IMR-90 (cell line): ENCODE results near the gene AP1M2. TPM values are rescaled to one million over a fixed set of nuclear protein-coding genes. Genes with fewer than 3 reads are reported as not detected.

Source experiments
- ATAC-seq: fragments of 200-7000 bp; cut with Tn5 transposase; 2 replicates; pipeline ENCODE4 v1.9.1; 2020; ENCODE audit warnings: low read depth, mild to moderate bottlenecking, moderate library complexity
- BruUV-seq: library from RNA; stranded (reverse); fragments of 400-500 nt; replicated peaks from 2 replicates; lab custom pipeline; 2021; lab: Mats Ljungman, UMichigan
- CTCF ChIA-PET: fragments of 300-600 bp; formaldehyde crosslinking; extraction: SDS; loops from one replicate; lab custom pipeline; 2021; ENCODE audit warnings: antibody characterized with exemption; lab: Yijun Ruan, JAX
- POLR2A ChIA-PET: fragments of 300-600 bp; sonication (Branson Sonifier 250); formaldehyde crosslinking; loops from one replicate; lab custom pipeline; 2022; ENCODE audit warnings: antibody characterized with exemption; ENCODE audit not compliant: unreplicated experiment; lab: Charles Lee
- DNase-seq: peaks from one replicate; pipeline ENCODE4 v3.0.0; 2013
- H2AFZ ChIP-seq: replicated peaks from 2 replicates; pipeline ENCODE3; 2013; ENCODE audit warnings: low read length, mild to moderate bottlenecking; ENCODE audit not compliant: poor library complexity
- H2AK5ac ChIP-seq: 2 replicates; pipeline ENCODE4 v1.6.1; 2013; ENCODE audit warnings: low read depth, low read length, inconsistent platforms
- H2AK9ac ChIP-seq: replicated peaks from 2 replicates; pipeline ENCODE3; 2013; ENCODE audit warnings: mild to moderate bottlenecking, low read depth, low read length, moderate library complexity; ENCODE audit not compliant: poor library complexity
- H2BK120ac ChIP-seq: 2 replicates; pipeline ENCODE4 v1.6.1; 2013; ENCODE audit warnings: low read depth, low read length, inconsistent platforms
- H2BK15ac ChIP-seq: 3 replicates; pipeline ENCODE4 v1.6.1; 2013; ENCODE audit warnings: low read depth, low read length, inconsistent platforms
- H2BK20ac ChIP-seq: 2 replicates; pipeline ENCODE4 v1.6.1; 2013; ENCODE audit warnings: low read depth, mild to moderate bottlenecking, inconsistent platforms, low read length, moderate library complexity
- H2BK5ac ChIP-seq: 2 replicates; pipeline ENCODE4 v1.6.1; 2013; ENCODE audit warnings: mild to moderate bottlenecking, low read depth, low read length, inconsistent platforms; ENCODE audit not compliant: poor library complexity, severe bottlenecking
- H3K14ac ChIP-seq: replicated peaks from 2 replicates; pipeline ENCODE4 v1.6.1; 2013; ENCODE audit warnings: low read depth, low read length, inconsistent platforms
- H3K18ac ChIP-seq: 2 replicates; pipeline ENCODE4 v1.6.1; 2013; ENCODE audit warnings: low read depth, low read length, control low read depth
- H3K23ac ChIP-seq: 2 replicates; pipeline ENCODE4 v1.6.1; 2013; ENCODE audit warnings: low read depth, low read length, inconsistent platforms
- H3K27ac ChIP-seq: 2 replicates; pipeline ENCODE4 v1.5.1; 2013; ENCODE audit warnings: mild to moderate bottlenecking, control low read depth, low read length; ENCODE audit not compliant: insufficient read depth
- H3K27me3 ChIP-seq: 2 replicates; pipeline ENCODE4 v1.6.1; 2013; ENCODE audit warnings: low read length; ENCODE audit not compliant: control insufficient read depth, insufficient read depth
- H3K36me3 ChIP-seq: 2 replicates; pipeline ENCODE4 v1.6.1; 2013; ENCODE audit warnings: low read length, mixed read lengths; ENCODE audit not compliant: control insufficient read depth, insufficient read depth
- H3K4ac ChIP-seq: 2 replicates; pipeline ENCODE4 v1.6.1; 2013; ENCODE audit warnings: low read depth, low read length, inconsistent platforms
- H3K4me1 ChIP-seq: 2 replicates; pipeline ENCODE4 v1.6.1; 2013; ENCODE audit warnings: low read length, mixed read lengths; ENCODE audit not compliant: control insufficient read depth, insufficient read depth
- H3K4me2 ChIP-seq: 2 replicates; pipeline ENCODE4 v1.6.1; 2013; ENCODE audit warnings: low read depth, mild to moderate bottlenecking, control low read depth, low read length, moderate library complexity
- H3K4me3 ChIP-seq: 2 replicates; pipeline ENCODE4 v1.5.1; 2013; ENCODE audit warnings: low read depth, mild to moderate bottlenecking, control low read depth, low read length, moderate library complexity; ENCODE audit not compliant: insufficient read depth
- H3K56ac ChIP-seq: 2 replicates; pipeline ENCODE4 v1.6.1; 2013; ENCODE audit warnings: low read length, inconsistent platforms; ENCODE audit not compliant: insufficient read depth; ENCODE audit errors: extremely low read depth
- H3K79me1 ChIP-seq, 2 experiments: 2 replicates each; pipeline ENCODE4 v1.6.1; 2013; ENCODE audit warnings: low read length in 2 of 2, inconsistent platforms in 1 of 2, low read depth in 1 of 2
- H3K9ac ChIP-seq: 2 replicates; pipeline ENCODE4 v1.6.1; 2013; ENCODE audit warnings: low read depth, low read length, control low read depth
- H3K9me1 ChIP-seq: 2 replicates; pipeline ENCODE4 v1.6.1; 2013; ENCODE audit warnings: low read length, inconsistent platforms; ENCODE audit not compliant: insufficient read depth
- H3K9me3 ChIP-seq: 2 replicates; pipeline ENCODE4 v1.6.1; 2013; ENCODE audit warnings: low read length; ENCODE audit not compliant: control insufficient read depth, insufficient read depth
- H4K20me1 ChIP-seq: 2 replicates; pipeline ENCODE4 v1.6.1; 2013; ENCODE audit warnings: low read length, inconsistent platforms; ENCODE audit not compliant: insufficient read depth
- H4K5ac ChIP-seq: 2 replicates; pipeline ENCODE4 v1.6.1; 2013; ENCODE audit warnings: mild to moderate bottlenecking, low read depth, low read length, control low read depth
- H4K8ac ChIP-seq, 2 experiments: 2 replicates each; pipeline ENCODE4 v1.6.1; 2013; ENCODE audit warnings: low read depth in 2 of 2, low read length in 2 of 2, control low read depth in 1 of 2, inconsistent platforms in 1 of 2
- H4K91ac ChIP-seq: 2 replicates; pipeline ENCODE4 v1.6.1; 2013; ENCODE audit warnings: low read depth, low read length, inconsistent platforms; ENCODE audit not compliant: insufficient read depth
- BHLHE40 ChIP-seq: fragments of 150-350 bp; IDR thresholded peaks from 2 replicates; pipeline ENCODE4 v1.6.1; 2016; ENCODE audit warnings: mild to moderate bottlenecking, low read depth, low read length
- CEBPB ChIP-seq: IDR thresholded peaks from 2 replicates; pipeline ENCODE4 v1.6.1; 2012; ENCODE audit warnings: low read depth, low read length, improper control_type of control experiment
- CHD1 ChIP-seq: IDR thresholded peaks from 2 replicates; pipeline ENCODE4 v1.6.1; 2012; ENCODE audit warnings: low read depth, low read length, improper control_type of control experiment
- ELK1 ChIP-seq: fragments of 150-350 bp; IDR thresholded peaks from 2 replicates; pipeline ENCODE4 v1.6.1; 2016; ENCODE audit warnings: low read depth, mild to moderate bottlenecking, low read length, moderate library complexity, borderline replicate concordance
- FOS ChIP-seq: fragments of 150-350 bp; IDR thresholded peaks from 2 replicates; pipeline ENCODE4 v1.6.1; 2016; ENCODE audit warnings: low read depth, low read length
- MAFK ChIP-seq: IDR thresholded peaks from 2 replicates; pipeline ENCODE4 v1.6.1; 2012; ENCODE audit warnings: low read depth, low read length, improper control_type of control experiment
- MAZ ChIP-seq: IDR thresholded peaks from 2 replicates; pipeline ENCODE4 v1.6.1; 2012; ENCODE audit warnings: low read depth, mild to moderate bottlenecking, low read length, improper control_type of control experiment, moderate library complexity, borderline replicate concordance
- MXI1 ChIP-seq: IDR thresholded peaks from 2 replicates; pipeline ENCODE4 v1.6.1; 2012; ENCODE audit warnings: low read depth, mild to moderate bottlenecking, low read length, moderate library complexity, borderline replicate concordance
- NFE2L2 ChIP-seq: fragments of 150-350 bp; IDR thresholded peaks from 2 replicates; pipeline ENCODE4 v1.6.1; 2016; ENCODE audit warnings: low read depth, mild to moderate bottlenecking, low read length
- POLR2A ChIP-seq: IDR thresholded peaks from 2 replicates; pipeline ENCODE4 v1.6.1; 2012; ENCODE audit warnings: mild to moderate bottlenecking, low read depth, low read length
- RAD21 ChIP-seq: IDR thresholded peaks from 2 replicates; pipeline ENCODE4 v1.6.1; 2012; ENCODE audit warnings: low read length, improper control_type of control experiment
- RFX5 ChIP-seq: IDR thresholded peaks from 2 replicates; pipeline ENCODE4 v1.8.0; 2012; ENCODE audit warnings: low read depth, mild to moderate bottlenecking, low read length, moderate library complexity
- SMC3 ChIP-seq: fragments of 150-350 bp; IDR thresholded peaks from 2 replicates; pipeline ENCODE4 v1.6.1; 2016; ENCODE audit warnings: low read depth, mild to moderate bottlenecking, antibody characterized with exemption, low read length, moderate library complexity
- WGBS, 2 experiments: methylation state at CpG; one replicate each; pipeline versions ENCODE4 v1.1.5 to v1.1.7; 2013; ENCODE audit warnings: missing lambda C conversion rate in 2 of 2; ENCODE audit not compliant: insufficient read length in 1 of 2; ENCODE audit errors: extremely low coverage in 2 of 2; 5-methylcytosine and 5-hydroxymethylcytosine counted together
- dilution Hi-C: fragments of 300-500 bp; cut with HindIII; formaldehyde crosslinking; loops from one replicate; pipeline ENCODE4 v1.14.3; 2018; ENCODE audit warnings: low sequenced_read_pairs; ENCODE audit not compliant: unreplicated experiment
- in situ Hi-C: fragments of 300-500 bp; cut with MboI; formaldehyde crosslinking; loops from 3 replicates; pipeline ENCODE4 v1.14.3; 2019; ENCODE audit warnings: low sequenced_read_pairs, inconsistent platforms, mixed read lengths
- intact Hi-C: fragments of 100-400 bp; cut with micrococcal nuclease; formaldehyde crosslinking; loops from 2 replicates; pipeline ENCODE4 v1.10.0; 2022
- polyA plus RNA-seq, 3 experiments: library from polyadenylated mRNA; depleted of rRNA; stranded (reverse); fragments of >200 nt; gene quantifications; 2 replicates each; pipeline ENCODE4 v1.2.3, GENCODE V29; 2012; ENCODE audit warnings: low replicate concordance in 1 of 3
- total RNA-seq: library from RNA; depleted of rRNA; stranded (reverse); fragments of >200 nt; gene quantifications from 2 replicates; pipeline ENCODE4 v1.2.3, GENCODE V29; 2012
- TF ChIP-seq, protein P1 (sequence below): fragments of 150-350 bp; IDR thresholded peaks from 2 replicates; pipeline ENCODE4 v1.6.1; 2017; ENCODE audit warnings: mild to moderate bottlenecking, antibody characterized with exemption, low read length, low read depth

The AP1M2 gene
- total and polyA plus RNA-seq, 2 of the 4 experiments (the other 2 are of a cell fraction), result 0.17 TPM; not detected in 1

DNA sequence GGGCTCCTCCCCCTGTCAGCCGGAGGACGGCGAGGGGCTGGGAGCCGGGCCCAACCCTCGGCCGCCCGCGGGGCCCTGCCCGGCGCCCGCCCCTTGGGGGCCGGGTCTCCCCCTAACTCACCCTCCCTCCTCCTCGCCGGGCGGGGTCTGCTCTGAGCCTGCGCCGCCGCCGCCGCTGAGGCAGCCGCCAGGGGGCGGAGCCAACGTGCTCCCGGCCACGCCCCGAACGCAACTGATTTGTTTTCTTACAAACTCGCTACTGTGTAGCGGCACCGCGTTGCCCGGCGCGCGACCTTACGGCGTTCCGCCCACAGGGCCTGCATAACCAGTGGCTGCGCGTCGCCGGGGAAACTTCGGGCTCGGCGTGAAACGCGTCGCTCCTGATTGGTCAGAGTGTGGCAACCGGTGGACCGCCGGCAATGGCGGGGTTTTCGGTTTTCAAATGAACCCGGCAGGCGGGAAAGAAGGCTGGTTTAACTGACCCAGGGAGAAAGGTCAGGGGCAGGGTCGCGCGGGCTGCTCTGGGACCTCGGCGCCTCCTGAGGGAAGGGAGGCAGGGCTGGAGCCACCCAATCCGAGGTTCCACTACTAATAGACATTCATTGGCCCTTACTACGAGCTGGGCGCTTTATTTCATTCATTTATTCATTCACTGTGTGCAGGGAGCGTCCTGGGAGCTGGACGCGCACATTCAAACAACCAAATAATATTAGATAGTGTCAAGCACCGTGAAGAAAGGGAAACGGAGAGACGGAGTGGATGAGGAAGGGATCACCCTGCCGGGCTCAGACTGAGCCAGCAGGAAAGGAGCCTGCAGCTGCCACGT is 18.1 kb downstream of the AP1M2 start, which contains the start of gene CDKN2D:
TSS of gene CDKN2D (minus strand) at position 154 of the 826 bp plus-strand sequence. CDS start 326 bp downstream, outside the sequence.
- dilution Hi-C loops, result no loop called here
- ATAC-seq, result peak; percentile 86
- Histone ChIP-seq H2AFZ (peak within 1 kb of the TSS; percentile 96), H4K5ac (no peak within 1 kb of the TSS), H3K4me1 (peaks cover 2% of the 10 kb centered on the region), H3K4me2 (peak within 1 kb of the TSS; percentile 87), H3K4ac (peak within 1 kb of the TSS; percentile 84), H4K91ac (peak within 1 kb of the TSS; percentile 79), H2BK15ac (peak within 1 kb of the TSS; percentile 50; the same call in 2 of the 3 replicates), H3K36me3 (no peaks in the 10 kb centered on the region), H2AK5ac (peak within 1 kb of the TSS; percentile 83), H3K14ac (peak within 1 kb of the TSS; percentile 93), H3K9ac (peak within 1 kb of the TSS; percentile 55), H3K18ac (no peak within 1 kb of the TSS), H3K9me1 (0 out of 2 replicates have a peak, but pooled peaks cover 4% of the 10 kb centered on the region), H3K27me3 (no peaks in the 10 kb centered on the region), H2BK120ac (peak within 1 kb of the TSS; percentile 66), H3K79me1 (peaks cover 22 to 41% of the 10 kb centered on the region in 2 experiments), H2AK9ac (peak within 1 kb of the TSS; percentile 93), H3K23ac (peak within 1 kb of the TSS; percentile 48; the same call in 1 of the 2 replicates), H2BK20ac (no peak within 1 kb of the TSS), H2BK5ac (peak within 1 kb of the TSS; percentile 4), H4K8ac (peak within 1 kb of the TSS; percentile 79 to 93; a peak in 3 of 4 replicates), H3K56ac (peak within 1 kb of the TSS; percentile 86), H4K20me1 (no peaks in the 10 kb centered on the region), H3K9me3 (no peaks in the 10 kb centered on the region), H3K27ac (peak within 1 kb of the TSS; percentile 22; the same call in 1 of the 2 replicates), H3K4me3 (peak within 1 kb of the TSS; percentile 70)
- 0% methylated on average over 16 of the region's 71 CpGs; no CpG with 5 or more reads in 1 of the 2 experiments for WGBS, 2 experiments
- in situ Hi-C loops, result no loop called here
- no TSS peak for BruUV-seq
- ChIA-PET POLR2A (interaction anchor here (0.6 kb wide), 1 partner anchor 89 kb away, joined by 3 read pairs; no protein-coding TSS in a partner anchor), CTCF (no interaction called here)
- DNase-seq, result peak; percentile 99
- intact Hi-C loops, result no loop called here
- TF ChIP-seq RAD21 (no peak), BHLHE40 (0 out of 2 replicates have a peak, but pooled peaks have one; percentile 37), FOS (peak; percentile 22; the same call in 1 of the 2 replicates), MAFK (no peak), CEBPB (peak; percentile 56; the same call in 1 of the 2 replicates), SMC3 (no peak), NFE2L2 (no peak), CHD1 (no peak), MAZ (peak; percentile 98), POLR2A (peak; percentile 21; the same call in 1 of the 2 replicates), MXI1 (peak; percentile 88), RFX5 (peak; percentile 96), ELK1 (no peak)
- TF ChIP-seq, protein P1, sequence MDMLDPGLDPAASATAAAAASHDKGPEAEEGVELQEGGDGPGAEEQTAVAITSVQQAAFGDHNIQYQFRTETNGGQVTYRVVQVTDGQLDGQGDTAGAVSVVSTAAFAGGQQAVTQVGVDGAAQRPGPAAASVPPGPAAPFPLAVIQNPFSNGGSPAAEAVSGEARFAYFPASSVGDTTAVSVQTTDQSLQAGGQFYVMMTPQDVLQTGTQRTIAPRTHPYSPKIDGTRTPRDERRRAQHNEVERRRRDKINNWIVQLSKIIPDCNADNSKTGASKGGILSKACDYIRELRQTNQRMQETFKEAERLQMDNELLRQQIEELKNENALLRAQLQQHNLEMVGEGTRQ, result peak; percentile 15; the same call in 1 of the 2 replicates
